ENCODE data around the gene ACTG1.

- TF ChIP-seq POLR2A (IDR thresholded peaks at IDR 0.05; ENCODE audit: low read depth, low read length) (no peak), POLR2AphosphoS5 (IDR thresholded peaks at IDR 0.05; ENCODE audit: low read depth, low read length) (no peak)
Measured at GRCh38 chr17:81474958-81475357, 37.6 kb downstream of the ACTG1 start.
